C4-2B (cell line): ENCODE measurements around the gene TMEM52B.

Source experiments
- ZFX ChIP-seq: fragments of 450-650 bp; IDR thresholded peaks from 2 replicates; pipeline ENCODE4 v1.6.1; 2017
- TF ChIP-seq, protein P1 (sequence below): fragments of 450-650 bp; conservative IDR thresholded peaks from 2 replicates; pipeline ENCODE4 v1.5.1; 2017; ENCODE audit warnings: mild to moderate bottlenecking

DNA sequence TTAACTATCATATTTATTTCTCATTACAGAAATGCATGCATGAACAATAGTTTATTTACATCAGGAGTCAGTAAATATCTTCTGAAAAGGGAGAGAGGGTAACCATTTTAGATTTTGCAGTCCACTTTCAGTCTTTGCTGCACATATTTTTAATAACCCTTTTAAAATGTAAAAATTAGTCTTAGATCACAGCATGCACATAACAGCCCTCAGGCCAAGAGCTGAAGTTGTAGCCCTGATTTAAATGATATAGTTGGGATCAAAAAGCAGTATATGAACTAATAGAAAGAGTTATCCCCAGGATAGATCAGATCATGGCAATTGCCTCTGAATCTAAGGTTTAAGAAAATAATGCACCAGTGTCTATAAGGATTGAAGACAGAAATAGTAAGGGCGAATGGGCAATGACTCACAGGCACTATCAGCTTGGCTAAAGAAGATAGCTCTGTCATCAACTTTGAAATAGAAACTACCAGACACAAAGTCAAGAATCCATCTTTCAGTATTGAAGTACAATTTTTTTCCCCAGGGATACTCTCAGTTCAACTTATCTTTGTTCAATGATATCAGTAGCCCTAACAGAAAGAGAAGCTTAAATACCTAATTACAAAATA is 35.7 kb upstream of the TMEM52B start:
- TF ChIP-seq, protein P1, sequence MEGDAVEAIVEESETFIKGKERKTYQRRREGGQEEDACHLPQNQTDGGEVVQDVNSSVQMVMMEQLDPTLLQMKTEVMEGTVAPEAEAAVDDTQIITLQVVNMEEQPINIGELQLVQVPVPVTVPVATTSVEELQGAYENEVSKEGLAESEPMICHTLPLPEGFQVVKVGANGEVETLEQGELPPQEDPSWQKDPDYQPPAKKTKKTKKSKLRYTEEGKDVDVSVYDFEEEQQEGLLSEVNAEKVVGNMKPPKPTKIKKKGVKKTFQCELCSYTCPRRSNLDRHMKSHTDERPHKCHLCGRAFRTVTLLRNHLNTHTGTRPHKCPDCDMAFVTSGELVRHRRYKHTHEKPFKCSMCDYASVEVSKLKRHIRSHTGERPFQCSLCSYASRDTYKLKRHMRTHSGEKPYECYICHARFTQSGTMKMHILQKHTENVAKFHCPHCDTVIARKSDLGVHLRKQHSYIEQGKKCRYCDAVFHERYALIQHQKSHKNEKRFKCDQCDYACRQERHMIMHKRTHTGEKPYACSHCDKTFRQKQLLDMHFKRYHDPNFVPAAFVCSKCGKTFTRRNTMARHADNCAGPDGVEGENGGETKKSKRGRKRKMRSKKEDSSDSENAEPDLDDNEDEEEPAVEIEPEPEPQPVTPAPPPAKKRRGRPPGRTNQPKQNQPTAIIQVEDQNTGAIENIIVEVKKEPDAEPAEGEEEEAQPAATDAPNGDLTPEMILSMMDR = no peak
- no peak for TF ChIP-seq ZFX
